Kidney (tissue), 14 donors: ENCODE results near the gene BFSP2. TPM values are rescaled to one million over a fixed set of nuclear protein-coding genes. Genes with fewer than 3 reads are reported as not detected.
A peak's percentile ranks its signal among the peaks of the same experiment; 100 is the strongest.

Experiments
- DNase-seq, 5 donors: peaks; one replicate each; pipeline ENCODE4 v3.0.0-alpha.2; 2013 to 2020
- FAIRE-seq: peaks from 2 replicates; lab custom pipeline; 2012; peaks lifted over from hg19 to GRCh38; lab: Jason Lieb, UNC
- H3K27ac ChIP-seq, 2 donors: one replicate each; pipeline ENCODE4 v1.7.0; 2013; ENCODE audit warnings: low read depth in 2 of 2, low read length in 2 of 2, inconsistent platforms in 1 of 2
- H3K27me3 ChIP-seq: one replicate; pipeline ENCODE4 v1.7.1; 2013; ENCODE audit warnings: low read length, inconsistent platforms; ENCODE audit not compliant: control insufficient read depth, insufficient read depth
- H3K36me3 ChIP-seq, 3 donors: one replicate each; pipeline versions ENCODE4 v1.7.0 to v1.7.1; 2013; ENCODE audit warnings: low read length in 3 of 3, control low read depth in 1 of 3, inconsistent platforms in 1 of 3; ENCODE audit not compliant: insufficient read depth in 3 of 3, control insufficient read depth in 2 of 3
- H3K4me1 ChIP-seq, 3 donors: one replicate each; pipeline versions ENCODE4 v1.7.0 to v1.7.1; 2013; ENCODE audit warnings: low read length in 3 of 3, inconsistent platforms in 1 of 3, low read depth in 1 of 3; ENCODE audit not compliant: control insufficient read depth in 2 of 3, insufficient read depth in 2 of 3
- H3K4me3 ChIP-seq, 3 donors: one replicate each; pipeline versions ENCODE4 v1.7.0 to v1.8.1; 2013; ENCODE audit warnings: low read length in 3 of 3, control low read depth in 1 of 3, inconsistent platforms in 1 of 3
- H3K9ac ChIP-seq, 3 donors: one replicate each; pipeline versions ENCODE4 v1.7.0 to v1.7.1; 2013; ENCODE audit warnings: low read length in 3 of 3, control low read depth in 1 of 3, inconsistent platforms in 1 of 3
- H3K9me3 ChIP-seq, 3 donors: one replicate each; pipeline versions ENCODE4 v1.7.0 to v1.7.1; 2013; ENCODE audit warnings: low read length in 3 of 3, control low read depth in 1 of 3, inconsistent platforms in 1 of 3; ENCODE audit not compliant: control insufficient read depth in 2 of 3, insufficient read depth in 1 of 3
- intact Hi-C: fragments of 100-400 bp; cut with DNase I; formaldehyde crosslinking; loops from one replicate; pipeline ENCODE4 v1.11.1; 2022
- polyA plus RNA-seq: library from polyadenylated mRNA; stranded (reverse); fragments of 350-450 nt; fragmentation: Illumina TruSeq; extraction: RNeasy Lipid Tissue Mini Kit (QIAGEN cat#74804); gene quantifications from one replicate; pipeline ENCODE4 v1.2.3, GENCODE V29; 2014; ENCODE audit warnings: low read depth, low replicate concordance; ENCODE audit not compliant: insufficient read depth
- total RNA-seq: library from RNA; stranded (reverse); fragmentation: NEBNext Ultra II Directional; extraction: Animal tissue kit (Norgen Biotek cat#: 25700); gene quantifications from one replicate; pipeline ENCODE4 v1.2.1, GENCODE V29; 2021
- TF ChIP-seq, protein P1 (sequence below): IDR thresholded peaks from 3 replicates; pipeline ENCODE4 v1.5.1; 2012; ENCODE audit warnings: mild to moderate bottlenecking, moderate library complexity, borderline replicate concordance; ENCODE audit not compliant: insufficient read depth; ENCODE audit errors: extremely low read depth
- donor health status: control.
- donor health status: control.
- donor health status: control.
- donor health status: control.
- donor health status: control.
- donor health status: DM: yes; HTN: yes; CAD: no.
- donor health status: Normal renal cell carcinoma (clear cell type).

The BFSP2 gene
- total and polyA plus RNA-seq, 2 donors from 2014 or later = 0.41 to 0.86 TPM

GRCh38 chr3:133383175-133383574 is 16.7 kb upstream of the BFSP2 start:
- intact Hi-C loops = no loop called here
- TF ChIP-seq, protein P1, sequence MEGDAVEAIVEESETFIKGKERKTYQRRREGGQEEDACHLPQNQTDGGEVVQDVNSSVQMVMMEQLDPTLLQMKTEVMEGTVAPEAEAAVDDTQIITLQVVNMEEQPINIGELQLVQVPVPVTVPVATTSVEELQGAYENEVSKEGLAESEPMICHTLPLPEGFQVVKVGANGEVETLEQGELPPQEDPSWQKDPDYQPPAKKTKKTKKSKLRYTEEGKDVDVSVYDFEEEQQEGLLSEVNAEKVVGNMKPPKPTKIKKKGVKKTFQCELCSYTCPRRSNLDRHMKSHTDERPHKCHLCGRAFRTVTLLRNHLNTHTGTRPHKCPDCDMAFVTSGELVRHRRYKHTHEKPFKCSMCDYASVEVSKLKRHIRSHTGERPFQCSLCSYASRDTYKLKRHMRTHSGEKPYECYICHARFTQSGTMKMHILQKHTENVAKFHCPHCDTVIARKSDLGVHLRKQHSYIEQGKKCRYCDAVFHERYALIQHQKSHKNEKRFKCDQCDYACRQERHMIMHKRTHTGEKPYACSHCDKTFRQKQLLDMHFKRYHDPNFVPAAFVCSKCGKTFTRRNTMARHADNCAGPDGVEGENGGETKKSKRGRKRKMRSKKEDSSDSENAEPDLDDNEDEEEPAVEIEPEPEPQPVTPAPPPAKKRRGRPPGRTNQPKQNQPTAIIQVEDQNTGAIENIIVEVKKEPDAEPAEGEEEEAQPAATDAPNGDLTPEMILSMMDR = no peak
- H3K27ac ChIP-seq = no peak overlapping the region
- H3K36me3 ChIP-seq = no peaks in the 10 kb centered on the region
- H3K4me3 ChIP-seq = no peak overlapping the region
- H3K9me3 ChIP-seq = no peaks in the 10 kb centered on the region
- no peaks in the 10 kb centered on the region for H3K4me1 ChIP-seq
- DNase-seq (no peak), FAIRE-seq (no peak)
- no peak overlapping the region for H3K9ac ChIP-seq
- H3K27me3 ChIP-seq = no peaks in the 10 kb centered on the region

DNA sequence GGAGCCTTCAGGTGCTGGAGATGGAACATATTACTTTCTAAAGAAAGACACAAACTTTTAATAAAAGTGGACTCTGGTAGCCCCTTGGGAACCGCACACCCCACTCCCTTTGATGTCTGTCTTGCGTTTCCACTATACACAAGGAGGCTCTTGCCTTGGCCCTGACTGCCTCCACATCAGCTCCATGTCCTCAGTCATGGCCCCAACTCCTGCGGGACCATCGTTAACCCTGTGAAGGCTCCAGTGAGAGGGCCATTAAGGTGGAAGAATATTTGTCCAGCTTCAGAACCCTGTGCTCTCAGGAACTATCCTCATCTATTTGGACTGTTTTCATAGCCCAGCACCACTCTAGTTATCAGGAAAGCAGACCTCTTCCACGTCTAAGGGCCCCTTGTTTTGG is 16.1 kb upstream of the BFSP2 start:
- Histone ChIP-seq H3K4me3 (no peak overlapping the region), H3K9ac (no peak overlapping the region), H3K27me3 (no peaks in the 10 kb centered on the region), H3K4me1 (no peaks in the 10 kb centered on the region), H3K27ac (no peak overlapping the region), H3K36me3 (no peaks in the 10 kb centered on the region), H3K9me3 (no peaks in the 10 kb centered on the region)
- FAIRE-seq = no peak
- TF ChIP-seq, protein P1 = no peak
- intact Hi-C loops = no loop called here
- DNase-seq = no peak

DNA sequence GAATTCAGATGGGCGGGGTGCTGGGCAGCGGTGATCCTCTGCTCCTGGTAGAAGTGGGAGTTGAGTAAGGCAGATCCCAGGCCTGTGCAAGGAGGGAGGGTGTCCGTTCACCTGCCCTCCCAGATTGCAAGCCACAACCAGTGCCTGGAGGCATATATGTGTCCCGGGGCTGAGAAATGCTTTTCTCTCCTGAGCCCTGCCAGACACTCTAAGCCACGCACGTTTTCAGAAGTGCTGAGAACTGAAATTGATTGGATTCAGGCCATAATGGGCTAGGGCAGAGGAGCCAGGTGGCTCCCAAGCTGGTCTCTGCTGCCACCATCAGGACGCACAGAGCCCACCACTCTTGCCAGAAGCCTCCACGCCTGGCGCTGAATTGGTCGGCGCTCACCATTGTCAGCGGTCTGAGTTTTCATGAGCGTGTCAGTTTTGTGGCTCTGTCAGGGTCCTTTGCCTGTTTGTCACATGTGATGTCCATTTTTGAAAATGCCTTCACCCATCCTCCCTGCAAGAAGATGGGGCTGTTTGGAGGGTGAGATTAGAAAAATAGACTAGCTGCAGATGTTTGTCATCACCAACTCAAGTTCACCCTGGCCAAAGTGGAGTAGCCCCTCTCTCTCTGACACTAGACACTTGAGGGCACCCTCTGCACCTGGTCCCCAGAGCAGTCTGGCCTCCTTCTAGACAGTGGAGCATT is 15.4 kb upstream of the BFSP2 start:
- H3K36me3 ChIP-seq = no peaks in the 10 kb centered on the region
- intact Hi-C loops = no loop called here
- no peak for FAIRE-seq

More for the DNA sequence above, 15.4 kb upstream of the BFSP2 start:
- no peaks in the 10 kb centered on the region for H3K4me1 ChIP-seq
- H3K27me3 ChIP-seq = no peaks in the 10 kb centered on the region
- H3K27ac ChIP-seq = no peak overlapping the region
- peak in 4 of 5 donors; percentile 77 to 86 (median 80) for DNase-seq
- H3K9ac ChIP-seq = no peak overlapping the region
- no peak overlapping the region for H3K4me3 ChIP-seq
- H3K9me3 ChIP-seq = no peaks in the 10 kb centered on the region
- TF ChIP-seq, protein P1 = peak; percentile 65
